Adrenal gland (tissue), 5 donors: ENCODE measurements around the gene EMC8.

Source experiments
- POLR2A ChIP-seq, 2 donors: fragments of 450-650 bp; IDR thresholded peaks; one replicate each; pipeline ENCODE4 v1.6.1; 2017; ENCODE audit warnings: antibody characterized with exemption in 2 of 2, mild to moderate bottlenecking in 2 of 2, moderate library complexity in 1 of 2
- TF ChIP-seq, protein P1 (sequence below), 6 experiments: fragments of 450-650 bp in 4 of 6; fragments of 200-600 bp in 2 of 6; sonication (generic) in 1 of 6; IDR thresholded peaks; 1 replicate in 5 of 6; 2 replicates in 1 of 6; pipeline versions ENCODE4 v1.5.1 to v1.8.0; 2016 to 2021; ENCODE audit warnings: antibody characterized with exemption in 6 of 6, mild to moderate bottlenecking in 2 of 6, moderate library complexity in 1 of 6
- donor health status: DM: no; HTN: no; CAD: no.

DNA sequence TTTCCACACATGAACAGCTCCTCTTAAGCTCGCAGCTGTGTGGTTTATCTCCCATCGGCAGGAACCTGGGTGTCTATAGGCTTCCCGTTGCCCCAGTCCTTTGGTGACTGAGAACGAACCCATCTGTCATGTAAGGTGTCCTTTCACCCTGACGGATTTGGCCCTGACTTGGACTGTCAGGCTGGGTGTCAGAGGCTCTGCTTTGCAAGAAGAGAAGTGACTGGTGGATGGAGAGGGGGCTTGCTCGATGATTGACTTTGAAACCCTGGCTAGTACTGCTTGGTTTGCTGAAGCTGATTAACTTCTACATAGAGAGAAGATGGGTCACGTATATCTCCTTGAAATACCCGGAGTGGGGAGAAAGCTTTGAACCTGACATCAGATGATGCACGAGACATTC lies 43.1 kb upstream of the EMC8 start:
- TF ChIP-seq, protein P1, sequence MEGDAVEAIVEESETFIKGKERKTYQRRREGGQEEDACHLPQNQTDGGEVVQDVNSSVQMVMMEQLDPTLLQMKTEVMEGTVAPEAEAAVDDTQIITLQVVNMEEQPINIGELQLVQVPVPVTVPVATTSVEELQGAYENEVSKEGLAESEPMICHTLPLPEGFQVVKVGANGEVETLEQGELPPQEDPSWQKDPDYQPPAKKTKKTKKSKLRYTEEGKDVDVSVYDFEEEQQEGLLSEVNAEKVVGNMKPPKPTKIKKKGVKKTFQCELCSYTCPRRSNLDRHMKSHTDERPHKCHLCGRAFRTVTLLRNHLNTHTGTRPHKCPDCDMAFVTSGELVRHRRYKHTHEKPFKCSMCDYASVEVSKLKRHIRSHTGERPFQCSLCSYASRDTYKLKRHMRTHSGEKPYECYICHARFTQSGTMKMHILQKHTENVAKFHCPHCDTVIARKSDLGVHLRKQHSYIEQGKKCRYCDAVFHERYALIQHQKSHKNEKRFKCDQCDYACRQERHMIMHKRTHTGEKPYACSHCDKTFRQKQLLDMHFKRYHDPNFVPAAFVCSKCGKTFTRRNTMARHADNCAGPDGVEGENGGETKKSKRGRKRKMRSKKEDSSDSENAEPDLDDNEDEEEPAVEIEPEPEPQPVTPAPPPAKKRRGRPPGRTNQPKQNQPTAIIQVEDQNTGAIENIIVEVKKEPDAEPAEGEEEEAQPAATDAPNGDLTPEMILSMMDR (IDR thresholded peaks at IDR 0.05) = no peak
- TF ChIP-seq POLR2A (IDR thresholded peaks at IDR 0.05) = no peak
